Lung (tissue), 12 donors: ENCODE results near the gene ASCC1. TPM values are rescaled to one million over a fixed set of nuclear protein-coding genes. Genes with fewer than 3 reads are reported as not detected.
"Not testable (repeated sequence)": the region's sequence is repeated elsewhere in the genome, so short reads cannot be mapped to it uniquely, and the experiment has no call there.

Experiments used
- ATAC-seq: fragments of 200-7000 bp; cut with Tn5 transposase; one replicate; pipeline ENCODE4 v1.9.1; 2020; ENCODE audit warnings: moderate number of reproducible peaks; ENCODE audit not compliant: insufficient read depth, low FRiP score
- DNase-seq, 3 donors: peaks; one replicate each; pipeline ENCODE4 v3.0.0-alpha.2; 2013 to 2017
- H3K27ac ChIP-seq, 2 donors: one replicate each; pipeline ENCODE4 v1.5.1; 2013; ENCODE audit warnings: mild to moderate bottlenecking in 2 of 2, moderate library complexity in 2 of 2, control low read depth in 1 of 2, inconsistent platforms in 1 of 2, low read depth in 1 of 2, low read length in 1 of 2
- H3K27me3 ChIP-seq, 3 donors: one replicate each; pipeline ENCODE4 v1.5.1; 2013; ENCODE audit warnings: low read length in 2 of 3; ENCODE audit not compliant: control insufficient read depth in 3 of 3, insufficient read depth in 3 of 3
- H3K36me3 ChIP-seq, 4 donors: one replicate each; pipeline ENCODE4 v1.5.1; 2013; ENCODE audit warnings: low read length in 4 of 4, mild to moderate bottlenecking in 1 of 4, moderate library complexity in 1 of 4; ENCODE audit not compliant: control insufficient read depth in 4 of 4, insufficient read depth in 4 of 4
- H3K4me1 ChIP-seq, 5 donors: one replicate each; pipeline ENCODE4 v1.5.1; 2013; ENCODE audit warnings: low read length in 5 of 5, mild to moderate bottlenecking in 2 of 5, moderate library complexity in 1 of 5; ENCODE audit not compliant: control insufficient read depth in 5 of 5, insufficient read depth in 5 of 5
- H3K4me3 ChIP-seq: one replicate; pipeline ENCODE4 v1.5.1; 2013; ENCODE audit warnings: mild to moderate bottlenecking, control low read depth, moderate library complexity
- H3K9ac ChIP-seq, 2 donors: one replicate each; pipeline ENCODE4 v1.5.1; 2013; ENCODE audit warnings: low read length in 2 of 2, control low read depth in 1 of 2; ENCODE audit not compliant: insufficient read depth in 1 of 2
- H3K9me3 ChIP-seq, 4 donors: one replicate each; pipeline ENCODE4 v1.5.1; 2013; ENCODE audit warnings: low read length in 3 of 4, mild to moderate bottlenecking in 1 of 4, moderate library complexity in 1 of 4; ENCODE audit not compliant: control insufficient read depth in 4 of 4, insufficient read depth in 3 of 4
- CTCF ChIP-seq: IDR thresholded peaks from 2 replicates; pipeline ENCODE4 v1.5.1; 2012; ENCODE audit warnings: mild to moderate bottlenecking; ENCODE audit errors: control extremely low read depth, extremely low read depth
- WGBS, 2 donors: extraction: QIAGEN DNeasy Blood & Tissue Kit; methylation state at CpG; one replicate each; pipeline ENCODE4 v1.1.7; 2013; 5-methylcytosine and 5-hydroxymethylcytosine counted together
- polyA plus RNA-seq, 2 donors: library from polyadenylated mRNA; stranded (reverse); fragments of 200-250 nt; gene quantifications; one replicate each; pipeline ENCODE4 v1.2.1, GENCODE V29; 2013
- total RNA-seq, 2 donors: library from RNA; depleted of rRNA in 1 of 2; stranded (reverse); fragments of >200 nt in 1 of 2; gene quantifications; one replicate each; pipeline ENCODE4 v1.2.1, GENCODE V29; 2014 to 2021
- donor health status: control.
- donor health status: control.
- donor health status: Bipolar disorder and iron deficiency.
- donor health status: healthy.
- donor health status: DM: yes; HTN: yes; CAD: no.

ASCC1 gene
- total and polyA plus RNA-seq, 4 donors: 9.0 to 29.9 (median 24.2) TPM

- TF ChIP-seq CTCF: no peak
- DNase-seq: no peak
- H3K27ac ChIP-seq: no peak overlapping the region
- no peaks in the 10 kb centered on the region for H3K9me3 ChIP-seq
- H3K36me3 ChIP-seq: peaks cover 4 to 16% (median 9%) of the 10 kb centered on the region in 4 donors
- no peak overlapping the region for H3K4me3 ChIP-seq
- no peak overlapping the region for H3K9ac ChIP-seq
- no peak for ATAC-seq
- H3K27me3 ChIP-seq: no peaks in the 10 kb centered on the region
- peaks cover 0 to 16% (median 5%) of the 10 kb centered on the region in 5 donors for H3K4me1 ChIP-seq
- WGBS, 2 donors: 81 to 87% methylated on average over 8 of the region's 8 CpGs
Observed at GRCh38 chr10:72220637-72221036, 4.6 kb upstream of the ASCC1 start.

DNA sequence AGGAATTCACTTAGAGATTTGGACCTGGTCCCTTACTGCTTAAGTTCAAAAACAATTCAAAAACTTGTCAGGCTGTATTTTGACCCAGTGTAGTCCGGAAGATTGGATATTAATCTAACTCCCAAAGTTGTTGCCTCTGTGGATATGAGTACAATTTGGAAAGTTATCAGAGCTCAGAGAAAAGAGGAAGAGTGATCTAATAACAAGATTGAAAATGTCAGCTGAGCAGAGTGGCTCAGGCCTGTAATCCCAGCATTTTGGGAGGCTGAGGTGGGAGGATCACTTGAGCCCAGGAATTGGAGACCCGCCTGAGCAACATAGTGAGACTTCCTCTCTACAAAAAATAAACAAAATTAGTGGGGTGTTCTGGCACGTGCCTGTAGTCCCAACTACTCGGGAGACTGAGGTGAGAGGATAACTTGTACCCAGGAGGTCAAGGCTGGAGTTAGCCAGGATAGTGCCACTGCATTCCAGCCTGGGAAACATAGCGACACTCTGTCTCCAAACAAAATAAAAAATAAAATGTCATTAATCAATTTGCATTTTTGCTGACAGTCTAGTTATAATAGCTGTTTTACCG is 3.2 kb upstream of the ASCC1 start:
- no peak for TF ChIP-seq CTCF
- Histone ChIP-seq H3K9me3 (no peaks in the 10 kb centered on the region), H3K4me1 (peaks cover 0 to 25% (median 7%) of the 10 kb centered on the region in 5 donors), H3K9ac (no peak overlapping the region), H3K4me3 (no peak overlapping the region), H3K27ac (peak overlapping the region; percentile 26 to 73), H3K36me3 (peaks cover 4 to 10% (median 7%) of the 10 kb centered on the region in 4 donors), H3K27me3 (no peaks in the 10 kb centered on the region)
- 51 to 81% methylated on average over 6 of the region's 6 CpGs for WGBS, 2 donors
- no peak for DNase-seq
- no peak for ATAC-seq

DNA sequence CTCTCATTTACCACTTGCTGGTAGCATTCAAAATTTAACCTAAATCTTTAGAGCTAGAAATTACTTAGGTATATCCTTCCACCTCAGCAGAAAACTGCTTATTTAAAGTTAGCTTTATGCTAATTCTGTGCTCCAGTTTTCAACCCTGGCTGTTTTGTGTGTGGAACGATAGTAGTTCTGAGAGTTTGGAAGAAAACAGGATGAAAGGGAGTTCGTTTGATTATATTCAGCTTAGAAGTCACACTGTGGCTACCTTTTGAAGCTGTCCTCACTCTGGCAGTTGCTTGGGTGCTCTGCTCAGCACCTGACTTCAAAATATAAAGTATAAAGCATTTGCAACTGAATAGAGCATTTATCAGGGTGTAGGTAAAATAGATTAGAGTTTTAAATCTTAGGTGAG is 2.6 kb upstream of the ASCC1 start:
- Histone ChIP-seq H3K9me3 (no peaks in the 10 kb centered on the region), H3K36me3 (peaks cover 2 to 6% (median 5%) of the 10 kb centered on the region in 4 donors), H3K9ac (peak overlapping the region in 1 of 2 donors; percentile 30), H3K4me3 (no peak overlapping the region), H3K27ac (peak overlapping the region in 1 of 2 donors; percentile 73), H3K27me3 (no peaks in the 10 kb centered on the region), H3K4me1 (peaks cover 0 to 25% (median 6%) of the 10 kb centered on the region in 5 donors)
- TF ChIP-seq CTCF: no peak
- DNase-seq (no peak), ATAC-seq (no peak)
- WGBS, 2 donors: 26 to 43% methylated on average over 2 of the region's 2 CpGs

- DNase-seq (no peak), ATAC-seq (no peak)
- Histone ChIP-seq H3K4me1 (peaks cover 0 to 22% (median 5%) of the 10 kb centered on the region in 5 donors), H3K4me3 (no peak overlapping the region), H3K9ac (no peak overlapping the region), H3K9me3 (no peaks in the 10 kb centered on the region), H3K27me3 (no peaks in the 10 kb centered on the region), H3K36me3 (peaks cover 0 to 6% (median 5%) of the 10 kb centered on the region in 4 donors), H3K27ac (peak overlapping the region in 1 of 2 donors; percentile 73)
- no peak for TF ChIP-seq CTCF
- 13 to 28% methylated on average over 1 of the region's 1 CpG for WGBS, 2 donors
Observed at GRCh38 chr10:72218325-72218724, 2.2 kb upstream of the ASCC1 start.

GRCh38 chr10:72211832-72212231 is 4.2 kb downstream of the ASCC1 start:
- DNase-seq, H3K27me3 ChIP-seq, ATAC-seq, H3K27ac ChIP-seq, H3K9me3 ChIP-seq, H3K9ac ChIP-seq, H3K4me3 ChIP-seq: not testable (repeated sequence)
- 94 to 97% methylated on average over 2 of the region's 2 CpGs for WGBS, 2 donors
- H3K36me3 ChIP-seq: peaks cover 0 to 29% (median 11%) of the 10 kb centered on the region in 4 donors
- H3K4me1 ChIP-seq: peaks cover 0 to 12% (median 2%) of the 10 kb centered on the region in 5 donors
